HG03571 (cell line): ENCODE measurements around the gene ST7L.

Experiments used
- ATAC-seq: cut with Tn5 transposase; IDR thresholded peaks from one replicate; pipeline ENCODE4 v1.9.1; 2021; ENCODE audit not compliant: unreplicated experiment

The ST7L gene

DNA sequence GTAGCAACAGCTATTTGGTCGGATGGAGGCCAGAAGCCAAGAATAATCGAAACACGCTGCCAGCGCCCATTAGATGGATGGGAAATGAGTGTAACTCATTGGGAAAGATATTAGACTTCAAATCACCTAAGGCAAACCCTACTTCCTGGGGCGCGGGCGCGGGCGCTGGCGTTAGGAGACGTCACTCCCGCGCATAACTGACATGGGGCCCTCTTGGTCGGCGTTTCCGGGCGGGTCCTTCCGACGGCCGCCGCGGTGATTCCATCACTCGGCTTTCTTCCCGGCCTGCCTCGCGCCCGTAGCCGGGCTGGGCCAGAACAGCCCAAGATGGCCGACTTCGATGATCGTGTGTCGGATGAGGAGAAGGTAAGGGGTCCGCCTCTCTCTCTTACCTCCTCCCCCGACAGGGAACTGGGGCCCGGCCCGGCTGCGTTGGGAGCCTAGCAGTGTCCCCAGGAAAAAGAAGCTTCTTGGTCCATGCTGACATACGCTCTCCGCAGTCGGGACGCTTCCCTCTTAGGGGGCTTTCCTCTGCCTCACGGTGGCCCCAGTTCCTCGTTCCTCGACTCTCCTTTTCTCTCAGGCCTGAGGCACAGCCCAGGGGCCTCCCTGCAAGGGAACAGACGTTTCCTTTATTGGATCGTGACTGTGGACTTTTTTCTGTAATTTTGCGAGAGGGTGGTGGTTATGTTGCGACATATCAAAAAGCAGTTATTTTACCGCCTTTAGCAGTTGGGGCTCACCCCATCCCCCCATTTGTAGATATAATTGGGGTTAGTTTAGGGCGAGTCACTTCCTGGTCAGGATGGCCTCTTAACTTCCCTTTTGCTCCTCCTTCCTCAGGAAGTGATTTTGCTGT, 806 bp upstream of the ST7L start, which contains the start of gene CAPZA1:
TSS of gene CAPZA1 (plus strand) at position 315 of the 859 bp plus-strand sequence. CDS start at position 328, 13 bp downstream.
- peak; percentile 81 for ATAC-seq

GRCh38 chr1:112618114-112618720, 724 bp downstream of the ST7L start:
- no peak for ATAC-seq

DNA sequence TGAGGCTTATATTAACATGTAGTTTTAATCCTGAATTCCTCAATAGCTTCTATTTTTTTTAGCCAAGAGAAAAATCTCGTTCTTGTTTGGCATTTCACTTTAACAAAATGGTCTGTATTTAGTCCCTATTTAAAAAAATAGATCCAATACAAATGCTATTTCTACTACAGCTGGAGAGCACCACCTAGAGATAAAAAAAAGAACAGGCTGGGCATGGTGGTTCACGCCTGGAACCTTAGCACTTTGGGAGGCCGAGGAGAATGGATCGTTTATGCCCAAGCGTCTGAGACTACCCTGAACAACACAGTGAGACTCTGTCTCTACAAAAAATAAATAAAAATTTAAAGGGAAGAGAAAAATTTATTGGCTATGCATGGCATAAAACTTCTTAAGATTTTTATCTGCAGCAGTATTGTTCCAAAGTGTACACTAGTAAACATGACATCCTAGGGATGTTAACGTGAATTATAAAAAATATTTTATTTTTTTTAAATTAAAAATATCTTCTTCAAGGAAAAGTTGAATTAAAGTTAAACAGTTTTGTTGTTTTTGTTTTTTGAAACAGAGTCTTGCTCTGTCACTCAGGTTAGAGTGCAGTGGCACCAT, 4.4 kb downstream of the ST7L start:
- no peak for ATAC-seq

GRCh38 chr1:112605633-112606327, 13.2 kb downstream of the ST7L start:
- no peak for ATAC-seq

DNA sequence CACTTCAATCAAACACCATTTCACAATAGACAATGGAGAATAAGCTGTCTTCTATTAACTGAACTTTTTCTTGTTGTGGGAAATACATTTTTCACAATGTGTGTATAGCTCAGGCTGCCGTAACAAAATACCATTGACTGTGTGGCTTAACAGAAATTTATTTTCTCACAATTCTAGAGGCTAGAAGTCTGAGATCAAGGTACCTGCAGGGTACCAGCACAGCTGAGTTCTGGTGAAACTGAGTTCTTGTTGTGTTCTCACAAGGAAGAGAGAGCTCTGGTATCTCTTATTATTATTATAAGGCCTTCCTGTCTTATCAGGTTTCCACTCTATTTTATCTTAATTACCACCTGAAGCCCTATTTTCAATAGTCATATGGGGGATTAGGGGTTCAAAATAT, 15.4 kb downstream of the ST7L start:
- ATAC-seq, result no peak

GRCh38 chr1:112603012-112603411, 15.9 kb downstream of the ST7L start:
- no peak for ATAC-seq

DNA sequence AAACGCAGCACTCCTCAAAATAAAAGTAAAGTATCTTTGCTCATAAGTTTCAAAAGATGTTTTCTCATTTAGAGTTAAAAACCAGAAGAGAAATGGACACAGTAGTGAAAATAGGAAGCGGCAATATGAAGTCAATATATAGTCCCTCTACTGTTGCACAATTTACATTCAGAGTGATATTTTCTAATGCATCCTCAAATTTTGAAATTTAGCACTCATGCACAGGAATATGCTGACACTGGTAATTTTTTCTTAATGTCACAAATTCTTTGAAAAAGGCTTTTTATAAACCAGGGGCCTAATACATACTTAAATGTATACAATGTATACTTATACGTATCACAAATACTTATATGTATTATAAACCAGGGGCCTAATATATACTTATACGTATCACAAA, 19.5 kb downstream of the ST7L start:
- no peak for ATAC-seq

- ATAC-seq, result no peak
Observed at GRCh38 chr1:112594208-112594876, 24.6 kb downstream of the ST7L start.

GRCh38 chr1:112589766-112590165, 29.2 kb downstream of the ST7L start:
- ATAC-seq, result no peak

DNA sequence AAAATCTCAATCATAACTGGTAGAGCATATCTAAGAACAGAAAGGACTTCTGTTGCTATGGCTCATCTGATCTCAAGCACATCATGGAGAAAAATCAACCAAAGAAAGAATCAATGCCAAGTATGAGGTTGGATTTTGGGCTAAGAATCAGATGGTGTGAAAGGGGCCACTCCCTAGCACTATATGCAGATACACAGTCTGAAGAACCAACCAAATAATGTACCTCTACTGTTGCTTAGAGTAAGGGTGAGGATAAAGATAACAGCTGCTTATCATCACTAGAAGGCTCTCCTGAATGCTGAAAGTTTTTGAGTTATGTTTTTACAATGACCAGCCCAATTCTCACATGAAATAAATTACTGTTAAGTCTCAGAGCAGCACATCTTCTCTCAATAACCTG, 35.6 kb downstream of the ST7L start:
- no peak for ATAC-seq

DNA sequence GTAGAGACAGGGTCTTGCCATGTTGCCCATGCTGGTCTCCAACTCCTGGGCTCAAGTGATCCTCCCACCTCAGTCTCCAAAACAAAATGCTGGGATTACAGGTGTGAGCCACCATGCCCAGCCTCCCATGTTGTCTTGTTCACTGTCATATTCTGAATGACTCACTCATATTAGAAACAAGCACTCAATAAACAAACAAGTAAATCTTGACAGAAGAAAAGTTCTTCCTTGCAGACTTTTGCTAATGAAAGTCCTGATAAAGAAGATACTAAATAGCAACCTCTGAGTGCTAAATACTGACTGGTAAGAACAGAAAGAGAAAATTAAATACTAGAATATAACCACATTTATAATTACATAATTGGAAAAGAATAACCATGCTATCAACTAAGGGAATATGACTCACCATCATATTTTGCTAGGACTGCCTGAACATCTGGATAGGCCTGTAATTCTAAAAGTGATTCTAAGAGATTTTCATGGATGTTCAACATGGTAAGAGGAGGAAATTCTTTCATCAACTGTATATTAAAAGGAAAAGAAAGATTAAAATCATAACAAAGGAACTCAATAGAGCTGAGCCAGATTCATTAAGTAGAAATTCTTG, 37.3 kb downstream of the ST7L start:
- ATAC-seq, result no peak

GRCh38 chr1:112579801-112580510, 39.0 kb downstream of the ST7L start:
- ATAC-seq, result no peak

GRCh38 chr1:112576240-112576639, 42.7 kb downstream of the ST7L start:
- ATAC-seq, result no peak

DNA sequence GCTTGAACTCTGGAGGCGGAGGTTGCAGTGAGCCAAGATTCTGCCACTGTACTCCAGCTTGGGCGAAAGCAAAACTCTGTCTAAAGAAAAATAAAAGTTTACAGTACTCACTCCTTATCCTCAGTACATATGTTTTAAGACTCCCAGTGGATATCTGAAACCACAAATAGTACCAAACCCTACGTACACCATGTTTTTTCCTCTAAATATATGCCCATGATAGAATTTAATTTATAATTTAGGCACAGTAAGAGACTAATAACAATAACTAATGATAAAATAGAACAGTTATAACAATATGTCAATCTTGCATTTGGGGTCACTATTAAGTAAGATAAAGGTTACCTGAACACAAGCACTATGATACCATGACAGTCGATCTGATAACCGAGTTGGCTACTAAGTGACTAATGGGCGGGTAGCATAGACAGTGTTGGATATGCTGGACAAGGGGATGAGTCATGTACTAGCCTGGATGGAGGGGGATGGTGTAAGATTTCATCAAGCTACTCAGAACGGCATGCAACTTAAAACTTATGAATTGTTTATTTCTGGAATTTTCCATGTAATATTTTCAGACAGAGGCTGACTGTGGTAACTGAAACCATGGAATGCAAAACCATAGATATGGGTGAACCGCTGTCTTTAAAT, 43.7 kb downstream of the ST7L start:
- no peak for ATAC-seq

GRCh38 chr1:112565800-112566199, 53.1 kb downstream of the ST7L start:
- no peak for ATAC-seq

DNA sequence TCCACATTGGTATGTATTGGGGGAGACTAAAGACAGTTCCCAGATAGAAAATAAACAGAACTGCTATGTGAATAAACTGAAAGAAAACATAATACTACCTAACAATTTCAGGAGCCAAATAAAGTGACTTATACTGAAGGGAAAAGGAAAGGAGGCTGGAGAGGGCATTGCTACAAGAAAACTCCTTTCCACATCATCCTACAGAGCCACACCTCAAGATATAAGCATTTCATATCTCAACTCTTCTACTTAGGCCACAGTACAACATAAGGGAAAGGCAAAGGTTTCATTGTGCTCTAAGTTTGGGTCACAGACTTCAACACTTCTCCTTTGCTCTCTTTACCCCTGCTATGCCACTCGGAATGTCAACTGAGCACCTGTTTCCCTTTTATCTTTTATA, 54.9 kb downstream of the ST7L start:
- ATAC-seq, result no peak

- no peak for ATAC-seq
Observed at GRCh38 chr1:112563341-112563740, 55.6 kb downstream of the ST7L start.

GRCh38 chr1:112558634-112559033, 60.3 kb downstream of the ST7L start:
- ATAC-seq, result no peak

DNA sequence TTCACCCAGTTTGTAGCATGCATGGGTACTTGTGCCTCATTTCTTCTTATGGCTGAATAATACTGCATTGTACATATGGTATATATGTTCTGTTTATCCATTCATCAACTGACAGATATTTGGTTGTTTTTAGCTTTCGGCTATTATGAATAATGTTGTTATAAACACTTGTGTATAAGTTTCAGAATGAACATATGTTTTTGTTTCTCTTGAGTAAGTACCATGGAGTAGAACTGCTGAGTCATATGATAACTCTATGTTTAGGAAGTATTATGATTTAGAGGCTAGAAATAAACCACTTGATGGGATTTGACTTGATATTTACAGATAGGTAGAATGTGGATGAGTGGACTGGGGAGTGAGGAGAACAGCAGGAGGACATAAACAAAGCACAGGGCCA, 61.6 kb downstream of the ST7L start:
- ATAC-seq, result no peak
